NCI-H2227 (cell line): ENCODE data around the gene COL12A1.

Source experiments
- DNase-seq: peaks from one replicate; lab custom pipeline; 2025; ENCODE audit not compliant: unreplicated experiment; lab: John Stamatoyannopoulos, UW

The COL12A1 gene

DNA sequence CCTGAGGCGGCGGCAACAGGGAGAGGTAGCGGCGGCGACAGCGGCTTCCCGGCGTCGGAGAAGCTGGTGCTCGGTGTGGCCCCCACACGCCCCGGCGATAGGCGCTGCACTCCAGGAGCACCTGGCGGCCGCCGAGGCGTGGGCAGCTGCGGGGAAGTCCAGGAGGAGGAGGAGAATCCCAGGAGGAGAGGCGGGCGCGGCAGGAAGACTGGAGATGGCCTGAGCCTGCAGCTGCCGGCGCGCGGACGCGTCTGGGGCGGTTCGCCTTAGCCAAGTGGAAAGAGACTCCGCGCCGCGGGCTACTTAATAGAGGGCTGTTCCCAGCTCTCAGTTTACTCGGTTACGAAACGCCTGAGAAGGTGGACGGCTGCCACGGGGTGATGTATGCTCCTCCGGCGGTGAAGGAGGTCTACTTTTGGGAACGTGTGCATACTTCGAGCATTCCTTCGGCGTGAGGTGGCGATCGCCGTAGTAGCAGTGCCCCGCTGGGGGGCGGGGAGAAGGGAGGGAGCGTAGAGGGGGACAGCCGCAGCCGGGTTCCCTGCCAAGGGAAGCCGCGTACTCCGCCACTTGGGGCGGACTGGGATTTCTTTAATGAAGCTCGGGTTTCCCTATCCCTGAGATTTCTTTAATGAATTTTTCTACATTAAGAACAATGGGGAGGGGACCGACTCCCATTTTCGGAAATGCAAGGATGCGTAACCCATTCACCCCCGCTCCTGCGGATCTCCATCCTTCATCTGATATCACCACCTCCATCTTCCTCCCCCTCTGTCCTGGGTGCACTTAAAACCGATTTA, at the start of gene COL12A1:
TSS of gene COL12A1 (minus strand) at position 278 of the 800 bp plus-strand sequence. CDS start 3,261 bp downstream, outside the sequence.
- DNase-seq, result peak; percentile 45

DNA sequence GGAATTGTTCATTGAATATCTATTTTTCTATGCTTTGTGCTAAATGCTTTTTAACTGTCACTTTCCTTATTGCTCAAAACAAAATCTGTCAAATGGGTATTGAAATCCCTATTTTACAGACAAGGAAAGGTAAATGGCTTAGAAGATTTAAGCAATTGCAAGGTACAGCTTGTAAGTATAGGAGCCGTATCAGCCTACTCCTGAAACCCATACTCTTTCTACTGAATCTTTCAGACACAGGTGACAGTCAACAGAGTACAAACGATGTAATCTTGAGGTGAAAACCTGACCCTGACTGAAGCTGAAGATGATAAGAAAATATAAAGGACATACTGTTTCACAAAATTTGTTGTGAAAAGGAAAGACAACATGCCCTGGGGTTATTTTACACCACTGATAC, 44.7 kb upstream of the COL12A1 start:
- DNase-seq, result no peak

DNA sequence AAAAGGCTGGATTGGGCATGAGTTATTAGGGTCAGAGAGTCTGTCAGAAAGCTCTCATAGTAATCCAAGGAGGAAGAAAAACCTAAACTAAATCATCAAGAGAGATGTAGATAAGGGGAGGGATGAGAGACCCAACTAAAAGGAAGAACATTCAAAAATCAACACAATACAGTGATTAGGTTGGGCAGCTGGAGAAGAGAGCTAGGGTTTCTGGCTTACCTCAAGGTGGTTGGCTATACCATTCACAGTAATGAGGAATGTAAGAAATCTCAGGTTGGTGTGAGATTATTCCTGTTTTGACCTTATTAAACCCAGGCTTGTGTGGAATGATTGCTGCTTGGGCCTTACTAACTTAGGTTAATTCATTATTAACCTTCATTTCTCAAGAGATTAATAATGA, 44.0 kb upstream of the COL12A1 start:
- no peak for DNase-seq

DNA sequence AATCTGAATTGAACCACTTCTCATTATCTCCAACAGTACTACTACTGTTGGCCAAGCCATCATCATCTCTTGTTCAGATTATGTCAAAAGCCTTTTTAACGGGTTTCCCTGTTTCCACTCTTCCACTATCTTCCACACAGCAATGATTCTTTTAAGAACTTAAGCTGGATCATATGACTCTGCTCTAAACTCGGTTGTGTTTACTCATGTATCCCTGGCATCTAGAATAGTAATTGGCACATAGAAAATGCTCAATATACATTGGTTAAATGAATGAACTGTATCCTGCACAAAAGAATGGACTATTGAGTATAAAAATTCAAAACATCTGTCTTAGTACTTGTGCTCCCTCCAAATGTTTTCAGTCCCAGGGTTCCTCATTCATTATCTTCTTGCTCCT, 40.5 kb upstream of the COL12A1 start:
- no peak for DNase-seq

DNA sequence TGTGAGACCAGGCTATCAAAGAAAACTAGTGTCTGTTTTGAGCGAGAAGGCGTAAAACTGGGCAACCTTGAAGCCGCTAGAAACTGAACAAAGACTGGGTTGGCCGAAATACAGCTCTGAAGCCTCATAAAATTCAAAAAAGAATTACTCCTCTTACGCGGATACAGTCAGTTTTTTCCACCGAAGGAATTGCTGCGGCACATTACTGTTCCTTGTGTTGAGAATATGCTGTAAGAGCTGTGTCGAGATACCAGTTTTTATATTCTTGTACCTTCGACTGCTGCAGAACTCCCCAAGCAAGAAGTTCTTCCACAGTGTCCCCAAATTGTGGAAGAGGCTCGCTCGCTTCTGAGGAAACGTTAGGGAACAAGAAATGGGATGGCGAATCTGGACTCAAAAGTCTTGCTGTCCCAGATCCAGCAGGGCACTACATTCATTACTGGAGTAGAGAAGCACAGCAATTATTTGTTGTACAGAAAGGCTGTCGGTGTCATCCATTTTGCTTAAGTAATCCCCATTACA, 38.3 kb upstream of the COL12A1 start:
- peak; percentile 26 for DNase-seq

DNA sequence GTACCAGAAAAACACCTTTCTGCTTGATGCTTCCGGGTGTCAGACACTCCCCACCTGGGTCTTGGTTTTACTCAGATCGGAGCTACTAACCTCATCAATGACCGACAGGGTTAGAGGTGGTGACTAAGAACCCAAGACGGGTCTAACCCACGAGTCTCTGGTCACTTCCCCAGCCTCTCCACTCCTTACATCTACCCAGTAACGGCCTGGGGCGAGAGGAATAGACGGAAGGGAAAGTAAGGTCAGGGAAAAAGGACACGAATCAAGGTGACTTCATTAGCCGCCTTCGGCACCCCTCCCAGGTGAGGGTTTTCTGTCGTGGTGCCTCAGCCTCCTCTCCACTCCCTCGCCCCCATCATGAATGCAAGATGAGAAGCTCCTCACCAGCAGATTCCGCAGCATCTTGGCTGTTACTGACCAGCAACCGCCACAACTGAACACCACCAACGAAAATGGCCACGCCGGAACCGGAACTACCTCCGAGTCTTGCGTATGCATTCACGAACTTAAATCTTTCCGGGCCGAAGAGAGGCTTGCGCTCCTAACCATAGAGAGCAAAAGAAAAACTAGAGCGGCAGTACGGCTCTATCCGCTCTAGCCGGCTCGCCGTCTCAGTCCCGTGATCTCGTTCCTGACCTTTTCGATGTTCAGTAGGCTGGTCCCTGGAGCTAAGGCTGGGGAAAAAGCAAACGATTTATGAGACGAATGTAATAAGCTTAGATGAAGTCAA, 37.6 kb upstream of the COL12A1 start, which contains the start of gene COX7A2:
TSS of gene COX7A2 (minus strand) at position 469 of the 730 bp plus-strand sequence. CDS start at position 402, 67 bp downstream.
- peak; percentile 95 for DNase-seq

DNA sequence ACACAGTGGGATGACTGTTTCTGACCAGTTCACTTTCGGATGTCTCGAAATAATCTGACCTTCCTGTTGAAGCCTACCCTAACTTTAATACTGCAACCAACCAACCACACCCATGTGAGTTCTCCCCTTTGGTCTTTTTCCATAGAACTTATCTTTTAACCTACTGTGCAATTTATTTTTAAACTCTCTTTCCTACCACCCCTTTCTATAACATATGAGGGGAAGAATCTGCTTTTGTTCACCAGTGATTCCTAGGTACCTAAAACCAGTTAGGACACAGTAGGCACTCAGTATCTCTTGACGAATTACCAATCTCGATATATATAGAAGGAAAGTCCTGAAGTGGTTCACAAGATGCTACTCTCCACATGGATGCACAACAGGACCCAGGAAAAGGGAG, 30.8 kb upstream of the COL12A1 start:
- DNase-seq, result no peak

DNA sequence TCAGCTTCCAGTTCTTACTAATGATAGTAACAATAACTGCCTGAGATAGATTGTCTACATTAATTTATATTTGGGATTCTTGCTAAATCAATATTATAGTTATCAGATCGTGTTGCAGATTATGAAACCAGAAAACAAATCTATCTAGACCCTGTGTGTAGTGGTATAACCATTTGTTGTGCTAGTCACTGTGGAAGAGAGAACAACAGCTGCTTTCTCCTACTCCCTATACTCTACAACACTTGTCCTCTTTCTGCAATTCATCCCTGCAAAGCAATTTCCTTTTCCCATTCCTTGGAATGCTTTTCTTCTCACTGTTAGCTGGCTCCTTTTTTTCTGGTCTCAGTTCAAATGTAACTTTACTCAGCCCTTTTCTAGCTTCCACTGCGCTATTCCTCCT, 29.4 kb upstream of the COL12A1 start:
- DNase-seq, result no peak

DNA sequence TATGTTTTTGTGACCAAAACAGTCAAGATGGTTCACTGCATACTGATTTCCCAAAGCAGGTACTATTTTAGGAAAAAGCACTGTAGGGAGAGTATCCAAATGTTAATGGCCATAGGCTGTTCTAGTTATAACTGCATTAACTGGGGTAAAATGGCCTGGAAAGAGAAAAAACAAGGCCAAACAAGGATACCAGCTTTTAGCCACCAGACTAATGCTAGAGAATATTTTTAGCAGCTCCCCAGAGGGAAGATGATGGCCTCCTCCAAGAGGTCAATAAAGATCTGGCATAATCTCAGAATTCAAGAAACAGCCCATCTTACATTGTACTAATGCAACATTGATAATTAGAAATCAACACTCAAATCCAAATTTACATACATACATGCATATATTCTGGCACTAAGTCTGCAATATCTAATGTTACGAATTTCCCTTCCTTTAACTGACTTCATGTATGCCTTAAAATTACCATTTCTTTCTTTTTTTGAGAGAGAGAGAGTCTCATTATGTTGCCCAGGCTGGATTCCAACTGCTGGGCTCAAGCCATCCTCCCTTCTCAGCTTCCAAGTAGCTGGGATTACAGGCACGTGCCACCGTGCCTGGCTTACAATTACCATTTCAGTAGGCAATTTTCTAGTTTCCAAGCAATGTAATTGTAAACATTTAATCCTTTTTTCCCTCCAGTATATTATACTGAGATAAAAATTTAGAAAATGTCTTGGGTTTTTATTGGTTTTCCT, 28.4 kb upstream of the COL12A1 start:
- DNase-seq, result no peak

DNA sequence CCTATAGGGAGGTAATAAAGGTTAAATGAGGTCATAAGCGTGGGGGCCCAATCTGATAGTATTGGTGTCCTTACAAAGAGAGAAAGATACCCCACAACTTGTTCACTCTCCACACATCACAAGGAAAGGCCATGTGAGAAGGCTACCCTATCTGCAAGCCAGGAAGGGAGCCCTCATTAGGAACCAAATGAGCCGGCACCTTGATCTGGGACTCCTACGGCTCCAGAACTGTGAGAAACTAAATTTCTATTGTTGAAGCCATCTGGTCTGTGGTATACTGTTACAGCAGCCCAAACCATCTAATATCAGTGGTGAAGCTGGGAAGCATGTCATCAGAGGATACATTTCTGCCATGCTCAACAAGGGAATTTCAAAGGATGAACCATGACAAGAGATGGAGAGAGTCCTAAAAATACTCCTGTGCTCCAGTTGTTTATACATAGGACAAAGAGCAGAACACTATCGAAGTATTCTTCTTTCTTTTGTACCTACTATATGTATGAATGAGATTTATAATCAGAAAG, 27.3 kb upstream of the COL12A1 start:
- no peak for DNase-seq

DNA sequence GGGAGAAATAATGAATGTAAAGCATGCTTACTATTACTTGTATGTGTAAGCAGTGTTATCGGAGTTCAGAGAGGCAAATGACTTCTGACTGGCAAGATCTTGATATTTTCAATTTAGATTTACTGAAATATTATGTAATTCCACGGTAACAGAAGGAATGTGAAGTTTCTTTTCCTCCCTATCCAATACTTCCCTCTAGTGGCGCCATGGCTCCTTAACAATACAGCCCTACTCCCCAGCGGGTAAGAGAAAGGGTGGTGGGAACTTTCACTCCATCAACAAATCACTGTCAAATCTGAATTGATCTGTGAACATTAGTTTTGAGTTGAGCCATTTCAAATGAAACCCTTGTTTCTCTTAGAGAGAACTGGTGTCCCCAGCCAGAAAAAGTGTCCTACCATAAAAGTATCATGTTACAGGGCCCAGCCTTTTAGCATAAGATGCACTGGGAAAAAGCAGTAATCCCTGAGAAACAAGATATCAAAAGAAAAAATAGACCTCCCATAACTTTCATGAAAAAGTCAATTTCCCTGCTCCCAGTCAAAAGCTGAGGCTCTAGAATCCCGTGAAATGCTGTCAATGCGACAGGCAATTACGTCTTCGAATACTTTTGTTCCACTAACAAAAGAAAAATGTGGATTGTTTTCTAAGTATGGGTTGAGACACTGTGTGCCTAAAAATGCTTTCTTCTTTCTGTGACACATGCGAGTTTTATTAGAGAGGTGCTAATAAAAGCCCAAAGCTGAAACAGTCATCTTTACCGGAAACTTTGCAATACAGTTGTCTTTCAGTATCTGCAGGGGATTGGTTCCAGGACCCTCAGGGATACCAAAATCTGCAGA, 24.9 kb upstream of the COL12A1 start:
- peak; percentile 34 for DNase-seq

DNA sequence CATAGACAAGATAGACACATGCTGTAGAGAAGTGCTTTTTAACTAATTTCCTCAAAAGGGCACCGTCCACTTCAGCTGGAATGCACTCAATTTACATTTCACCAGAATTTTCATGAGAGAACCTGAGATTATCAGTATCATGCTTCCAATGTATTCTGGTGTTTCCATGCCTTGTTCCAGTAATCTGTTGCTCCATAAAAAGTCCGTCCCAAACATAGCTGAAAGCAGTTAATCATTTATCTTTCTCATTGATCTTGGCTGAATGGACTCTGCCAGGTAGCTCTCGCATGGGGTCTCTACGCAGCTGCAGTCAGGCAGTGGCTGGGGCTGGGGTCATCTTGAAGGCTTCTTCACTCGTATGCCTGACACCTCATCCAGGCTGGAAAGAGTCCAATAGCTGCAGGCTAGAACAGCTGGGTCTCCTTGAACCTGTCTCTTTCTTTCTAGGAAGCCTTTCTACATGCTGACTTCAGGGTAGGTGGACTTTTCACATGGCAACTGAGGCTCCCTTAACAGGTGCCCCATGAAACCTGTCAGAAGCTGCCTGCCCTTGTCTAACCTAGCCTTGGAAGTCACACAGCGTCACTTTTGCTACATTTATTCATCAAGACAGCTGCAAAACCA, 18.6 kb upstream of the COL12A1 start:
- DNase-seq, result no peak

DNA sequence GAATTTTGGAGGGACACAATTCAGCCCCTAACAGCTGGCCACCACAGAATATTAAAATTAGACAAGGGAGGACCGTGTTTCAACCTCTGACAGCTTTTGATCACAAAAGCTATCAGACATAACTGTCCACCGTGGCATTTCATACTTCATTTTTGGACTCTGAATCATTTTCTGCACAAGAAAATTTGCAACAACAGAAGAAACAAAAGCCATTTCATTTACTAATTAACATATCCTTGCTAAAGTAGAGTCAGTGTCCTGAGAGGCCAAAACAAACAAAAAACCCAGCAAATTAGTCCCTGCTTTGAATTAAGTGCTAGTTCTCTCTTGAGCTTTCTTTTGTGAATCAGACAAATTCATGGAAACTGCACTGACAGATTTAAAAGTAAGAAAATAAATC, 17.6 kb upstream of the COL12A1 start:
- DNase-seq, result no peak

DNA sequence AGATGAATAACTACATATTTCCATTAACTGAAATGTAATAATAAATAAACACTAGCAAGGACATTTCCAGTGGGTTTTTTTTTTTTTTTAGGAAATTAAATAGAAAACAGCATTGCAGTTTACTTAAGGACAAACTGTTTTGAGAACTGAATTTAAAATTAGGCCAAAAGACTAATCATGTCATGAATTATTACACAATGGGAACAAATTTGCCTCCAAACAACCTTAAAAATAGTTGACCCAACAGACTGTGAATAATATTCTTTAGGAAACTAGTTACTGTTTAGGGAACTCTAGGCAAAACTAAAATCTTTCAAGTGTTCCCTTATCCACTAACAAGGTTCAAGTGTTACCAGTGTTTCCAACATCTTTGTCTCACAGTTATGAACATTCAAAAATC, 16.4 kb upstream of the COL12A1 start:
- no peak for DNase-seq

DNA sequence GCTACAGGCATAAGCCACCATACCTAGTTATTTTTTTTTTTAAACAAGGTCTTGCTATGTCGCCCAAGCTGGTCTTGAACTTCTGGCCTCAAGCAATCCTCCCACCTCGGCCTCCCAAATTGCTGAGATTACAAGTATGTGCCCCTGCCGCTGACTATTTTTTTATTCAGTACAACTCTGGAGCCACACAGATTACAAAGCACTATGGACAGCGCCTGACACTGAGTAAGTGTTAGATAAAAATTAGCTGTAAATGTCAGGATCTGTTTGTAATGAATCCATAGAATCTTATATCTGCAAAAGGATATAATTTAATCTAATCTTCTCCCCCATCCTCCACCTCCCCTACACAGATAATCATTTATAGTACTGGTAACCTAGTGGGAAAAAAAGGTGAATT, 15.3 kb upstream of the COL12A1 start:
- DNase-seq, result no peak

DNA sequence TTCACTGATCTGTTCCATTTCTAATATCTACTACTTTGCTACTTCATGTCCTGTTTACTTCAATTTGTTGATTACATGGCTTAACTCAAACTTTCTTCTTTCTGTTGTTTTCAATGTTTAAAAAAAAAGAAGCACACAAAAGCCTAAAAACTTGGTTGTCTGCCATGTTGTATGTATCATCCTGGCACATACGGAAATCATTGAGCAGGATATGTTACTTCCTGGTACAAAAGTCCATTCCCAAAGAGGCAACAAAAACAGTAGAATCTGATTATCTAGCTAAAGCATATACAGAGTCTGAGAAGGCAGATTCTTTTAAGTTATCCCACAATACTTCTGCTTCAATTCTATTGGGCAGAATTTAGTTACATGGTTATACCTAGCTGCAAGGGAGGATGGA, 14.5 kb upstream of the COL12A1 start:
- DNase-seq, result no peak

DNA sequence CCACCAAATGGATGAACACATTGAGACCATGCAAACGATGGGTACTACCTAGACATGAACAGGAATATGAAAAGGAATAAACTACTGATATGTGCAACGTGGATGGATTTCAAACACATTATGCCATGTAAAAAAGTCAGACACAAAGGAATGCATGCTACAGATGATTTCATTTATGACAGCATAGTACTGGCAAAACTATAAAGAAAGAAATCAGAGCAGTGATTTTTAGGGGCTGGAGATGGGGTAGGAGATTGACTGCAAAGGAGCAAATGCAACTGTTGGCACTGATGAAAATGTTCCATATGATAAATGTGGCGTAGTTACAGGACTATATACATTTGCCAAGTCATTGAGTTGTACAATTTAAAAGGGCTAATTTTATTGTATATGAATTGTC, 13.4 kb upstream of the COL12A1 start:
- no peak for DNase-seq

DNA sequence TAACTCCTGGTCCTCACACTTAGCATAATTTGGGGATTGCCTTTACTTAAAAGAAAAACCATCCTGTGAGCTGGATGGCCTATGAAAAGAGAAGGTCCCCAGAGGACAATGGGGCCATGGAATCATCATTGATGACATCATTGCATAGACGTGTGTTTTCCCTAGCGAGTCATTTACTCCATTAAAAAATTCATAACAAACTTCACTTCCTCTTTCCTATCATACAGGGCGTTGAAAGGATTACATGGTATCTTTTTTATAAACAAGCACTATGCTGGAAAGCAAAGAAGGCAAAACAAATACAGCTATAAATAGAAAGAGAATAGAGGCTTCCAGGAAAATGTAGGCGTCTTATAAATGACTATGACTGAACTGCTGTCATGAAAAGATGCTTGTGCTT, 11.3 kb upstream of the COL12A1 start:
- DNase-seq, result no peak

DNA sequence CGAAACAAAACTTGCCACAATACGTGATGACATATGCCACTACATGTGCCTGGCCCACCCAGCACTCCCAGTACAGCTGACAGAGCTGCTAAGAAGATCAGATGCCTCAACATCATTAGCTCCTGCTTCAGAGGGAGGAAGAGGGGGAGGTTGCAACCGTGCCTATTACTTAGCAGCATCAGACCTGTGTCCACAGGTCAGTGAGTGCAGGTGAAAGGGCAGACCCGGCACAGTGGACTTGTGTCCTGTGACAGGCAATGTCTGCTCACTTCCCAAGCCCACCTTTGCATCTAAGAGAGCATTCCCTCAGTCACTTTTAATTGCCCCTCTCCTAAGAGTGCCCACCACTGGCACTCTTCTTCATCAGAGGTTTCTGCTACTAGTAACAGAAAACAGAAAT, 9.4 kb upstream of the COL12A1 start:
- no peak for DNase-seq

DNA sequence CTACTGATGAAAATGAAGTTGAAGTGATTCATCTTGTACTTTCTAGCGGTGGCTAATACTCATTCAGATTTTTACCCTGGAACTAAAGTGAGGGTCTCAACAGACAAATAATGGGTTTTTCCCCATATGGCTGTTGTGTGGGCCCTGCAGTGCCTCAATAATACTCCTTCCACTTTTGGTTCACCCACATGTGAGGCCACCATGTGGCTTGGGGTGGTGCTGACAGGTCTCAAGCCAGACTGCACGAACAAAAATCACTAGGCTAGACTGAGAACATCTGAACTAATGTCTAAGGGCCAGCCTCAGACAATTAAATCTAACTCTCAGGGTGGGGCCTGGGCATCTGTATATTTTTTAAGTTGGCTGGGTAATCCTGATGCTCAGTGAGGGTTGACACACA, 7.9 kb upstream of the COL12A1 start:
- no peak for DNase-seq
